GM18520 (cell line): ENCODE results near the gene SOST.

Source experiments
- ATAC-seq: cut with Tn5 transposase; IDR thresholded peaks from one replicate; pipeline ENCODE4 v1.9.1; 2021; ENCODE audit not compliant: unreplicated experiment

The SOST gene

GRCh38 chr17:43745541-43745940 lies 13.1 kb downstream of the SOST start:
- ATAC-seq, result no peak

GRCh38 chr17:43741636-43742035 lies 17.0 kb downstream of the SOST start:
- no peak for ATAC-seq

GRCh38 chr17:43740541-43740940 lies 18.1 kb downstream of the SOST start:
- ATAC-seq, result no peak

GRCh38 chr17:43737722-43738121 lies 20.9 kb downstream of the SOST start:
- ATAC-seq, result no peak

- ATAC-seq, result no peak
These were observed 22.2 kb downstream of the SOST start for GRCh38 chr17:43736389-43736788.

- no peak for ATAC-seq
These were observed 24.2 kb downstream of the SOST start for GRCh38 chr17:43734376-43734775.

GRCh38 chr17:43733956-43734355 lies 24.6 kb downstream of the SOST start:
- no peak for ATAC-seq

- no peak for ATAC-seq
These were observed 25.6 kb downstream of the SOST start for GRCh38 chr17:43732958-43733357.

GRCh38 chr17:43728081-43728480 lies 30.5 kb downstream of the SOST start:
- ATAC-seq, result no peak

GRCh38 chr17:43723697-43724359 lies 34.8 kb downstream of the SOST start:
- no peak for ATAC-seq

GRCh38 chr17:43722870-43723665 lies 35.5 kb downstream of the SOST start:
- ATAC-seq, result no peak

GRCh38 chr17:43722269-43722619 lies 36.3 kb downstream of the SOST start:
- no peak for ATAC-seq

GRCh38 chr17:43721537-43722268 lies 36.9 kb downstream of the SOST start:
- ATAC-seq, result no peak

GRCh38 chr17:43720311-43721060 lies 38.1 kb downstream of the SOST start:
- peak; percentile 41 for ATAC-seq

- ATAC-seq, result no peak
These were observed 39.0 kb downstream of the SOST start for GRCh38 chr17:43719578-43719977.

GRCh38 chr17:43718544-43718943 lies 40.0 kb downstream of the SOST start:
- no peak for ATAC-seq

- no peak for ATAC-seq
These were observed 40.7 kb downstream of the SOST start for GRCh38 chr17:43717913-43718312.

- no peak for ATAC-seq
These were observed 44.0 kb downstream of the SOST start for GRCh38 chr17:43714465-43715149.

GRCh38 chr17:43713494-43714162 lies 45.0 kb downstream of the SOST start:
- no peak for ATAC-seq

GRCh38 chr17:43712397-43712796 lies 46.2 kb downstream of the SOST start:
- ATAC-seq, result no peak
